Endothelial cell (in vitro differentiated cells): ENCODE measurements around the gene ZFHX3. TPM values are rescaled to one million over a fixed set of nuclear protein-coding genes. Genes with fewer than 3 reads are reported as not detected.

Experiments
- DNase-seq: peaks from one replicate; pipeline ENCODE4 v3.0.0; 2021; ENCODE audit warnings: low spot score
- H3K27ac Mint-ChIP-seq: one replicate; pipeline ENCODE4 v1.8.0; 2021; ENCODE audit warnings: mixed read lengths, inconsistent platforms; ENCODE audit not compliant: unreplicated experiment
- H3K27me3 Mint-ChIP-seq: one replicate; pipeline ENCODE4 v1.8.0; 2021; ENCODE audit warnings: mild to moderate bottlenecking, moderate library complexity, mixed read lengths, inconsistent platforms; ENCODE audit not compliant: unreplicated experiment
- H3K36me3 Mint-ChIP-seq: one replicate; pipeline ENCODE4 v1.8.0; 2021; ENCODE audit warnings: mild to moderate bottlenecking, low read depth, mixed read lengths, inconsistent platforms; ENCODE audit not compliant: unreplicated experiment
- H3K4me1 Mint-ChIP-seq: one replicate; pipeline ENCODE4 v1.8.0; 2021; ENCODE audit warnings: mild to moderate bottlenecking, mixed read lengths, inconsistent platforms; ENCODE audit not compliant: unreplicated experiment
- H3K4me3 Mint-ChIP-seq: one replicate; pipeline ENCODE4 v1.8.0; 2021; ENCODE audit warnings: mild to moderate bottlenecking, mixed read lengths, inconsistent platforms; ENCODE audit not compliant: unreplicated experiment
- H3K9me3 Mint-ChIP-seq: one replicate; pipeline ENCODE4 v1.8.0; 2021; ENCODE audit warnings: mixed read lengths, inconsistent platforms; ENCODE audit not compliant: unreplicated experiment
- CTCF ChIP-seq: fragments of 200-600 bp; sonication (generic); IDR thresholded peaks from one replicate; pipeline ENCODE4 v1.5.0; 2021; ENCODE audit warnings: antibody characterized with exemption; ENCODE audit not compliant: unreplicated experiment
- total RNA-seq: library from RNA; stranded (reverse); fragmentation: NEBNext Ultra II Directional; extraction: Animal tissue kit (Norgen Biotek cat#: 25700); gene quantifications from one replicate; pipeline ENCODE4 v1.2.1, GENCODE V29; 2021; ENCODE audit not compliant: unreplicated experiment

The ZFHX3 gene
- total RNA-seq, 1 donor from 2014 or later: 17.7 TPM

- H3K4me3 Mint-ChIP-seq: no peak overlapping the region
- no peaks in the 10 kb centered on the region for H3K36me3 Mint-ChIP-seq
- H3K27ac Mint-ChIP-seq: no peak overlapping the region
- peaks cover 2% of the 10 kb centered on the region for H3K27me3 Mint-ChIP-seq
- H3K9me3 Mint-ChIP-seq: no peaks in the 10 kb centered on the region
- no peak for TF ChIP-seq CTCF
- DNase-seq: no peak
- peaks cover 11% of the 10 kb centered on the region for H3K4me1 Mint-ChIP-seq
These were observed 78.8 kb downstream of the ZFHX3 start for GRCh38 chr16:72969146-72969545.

GRCh38 chr16:72967941-72968340 lies 80.0 kb downstream of the ZFHX3 start:
- no peak for TF ChIP-seq CTCF
- Mint-ChIP-seq H3K27me3 (peaks cover 5% of the 10 kb centered on the region), H3K9me3 (no peaks in the 10 kb centered on the region), H3K27ac (no peak overlapping the region), H3K4me3 (no peak overlapping the region), H3K4me1 (peaks cover 17% of the 10 kb centered on the region), H3K36me3 (peaks cover 6% of the 10 kb centered on the region)
- no peak for DNase-seq

GRCh38 chr16:72963533-72964315 lies 84.2 kb downstream of the ZFHX3 start:
- no peak for DNase-seq
- TF ChIP-seq CTCF: no peak
- H3K4me3 Mint-ChIP-seq: no peak overlapping the region
- peaks cover 24% of the 10 kb centered on the region for H3K36me3 Mint-ChIP-seq
- H3K4me1 Mint-ChIP-seq: peaks cover 10% of the 10 kb centered on the region
- no peaks in the 10 kb centered on the region for H3K9me3 Mint-ChIP-seq
- peaks cover 8% of the 10 kb centered on the region for H3K27me3 Mint-ChIP-seq
- H3K27ac Mint-ChIP-seq: no peak overlapping the region

- no peak for DNase-seq
- no peak overlapping the region for H3K27ac Mint-ChIP-seq
- peaks cover 30% of the 10 kb centered on the region for H3K36me3 Mint-ChIP-seq
- H3K4me1 Mint-ChIP-seq: peaks cover 7% of the 10 kb centered on the region
- no peak for TF ChIP-seq CTCF
- H3K4me3 Mint-ChIP-seq: no peak overlapping the region
- no peaks in the 10 kb centered on the region for H3K9me3 Mint-ChIP-seq
- peaks cover 8% of the 10 kb centered on the region for H3K27me3 Mint-ChIP-seq
These were observed 85.6 kb downstream of the ZFHX3 start for GRCh38 chr16:72962347-72962746.

DNA sequence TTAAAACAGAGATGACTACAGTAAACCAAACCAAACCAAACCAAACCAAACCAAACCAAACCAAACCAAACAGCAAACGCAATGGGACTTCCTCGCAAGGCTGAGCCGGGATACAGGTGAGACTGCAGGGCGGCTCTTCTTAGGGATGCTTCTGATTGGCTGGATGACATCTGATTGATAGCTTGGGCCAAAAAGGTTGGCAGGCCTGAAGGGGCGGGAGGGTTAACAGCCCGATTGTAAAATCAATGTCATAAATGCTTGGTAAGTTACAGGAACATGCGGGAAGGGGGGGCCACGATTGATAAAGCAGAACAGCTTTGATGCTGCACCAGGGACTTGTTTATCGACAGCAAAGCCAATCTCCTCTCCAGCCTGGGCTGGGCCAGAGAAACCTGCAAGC lies 86.1 kb downstream of the ZFHX3 start:
- no peak for TF ChIP-seq CTCF
- Mint-ChIP-seq H3K4me1 (peaks cover 7% of the 10 kb centered on the region), H3K4me3 (no peak overlapping the region), H3K36me3 (peaks cover 35% of the 10 kb centered on the region), H3K27me3 (peaks cover 8% of the 10 kb centered on the region), H3K27ac (no peak overlapping the region), H3K9me3 (no peaks in the 10 kb centered on the region)
- no peak for DNase-seq
